Adrenal gland (tissue), 12 donors: ENCODE results near the gene NT5M. TPM values are rescaled to one million over a fixed set of nuclear protein-coding genes. Genes with fewer than 3 reads are reported as not detected.

Experiments
- DNase-seq, 7 donors: peaks; one replicate each; pipeline ENCODE4 v3.0.0-alpha.2; 2019 to 2020
- H3K27ac ChIP-seq, 5 donors: fragments of 200-600 bp; sonication (generic) in 4 of 5; 1 replicate in 3 of 5; 2 replicates in 2 of 5; pipeline versions ENCODE4 v1.5.1 to v1.8.0; 2016 to 2020; ENCODE audit warnings: mild to moderate bottlenecking in 1 of 5
- H3K27me3 ChIP-seq: fragments of 200-600 bp; 2 replicates; pipeline ENCODE4 v1.8.0; 2021
- H3K36me3 ChIP-seq, 2 donors: fragments of 200-600 bp; replicated peaks in 1 of 2; 1 replicate in 1 of 2; 2 replicates in 1 of 2; pipeline versions ENCODE4 v1.5.1 to v1.8.0; 2018 to 2022
- H3K4me1 ChIP-seq, 2 donors: fragments of 200-600 bp; replicated peaks in 1 of 2; 1 replicate in 1 of 2; 2 replicates in 1 of 2; pipeline versions ENCODE4 v1.5.1 to v1.8.0; 2018 to 2021
- H3K4me3 ChIP-seq, 4 donors: fragments of 200-600 bp; sonication (generic) in 3 of 4; one replicate each; pipeline ENCODE4 v1.5.1; 2016 to 2018
- H3K9me3 ChIP-seq, 3 donors: fragments of 200-600 bp; sonication (generic) in 1 of 3; replicated peaks in 1 of 3; 1 replicate in 2 of 3; 2 replicates in 1 of 3; pipeline versions ENCODE4 v1.5.1 to v1.8.0; 2016 to 2021
- POLR2A ChIP-seq, 2 donors: fragments of 450-650 bp; IDR thresholded peaks; one replicate each; pipeline ENCODE4 v1.6.1; 2017; ENCODE audit warnings: antibody characterized with exemption in 2 of 2, mild to moderate bottlenecking in 2 of 2, moderate library complexity in 1 of 2
- WGBS, 4 donors: extraction: QIAGEN DNeasy Blood & Tissue Kit in 2 of 4; methylation state at CpG; one replicate each; pipeline versions ENCODE4 v1.1.5 to v1.1.7; 2013 to 2017; 5-methylcytosine and 5-hydroxymethylcytosine counted together
- intact Hi-C, 2 donors: fragments of 100-400 bp; cut with DNase I; formaldehyde crosslinking; loops; one replicate each; pipeline versions ENCODE4 v1.14.1 to v1.15.0; 2022 to 2023
- polyA plus RNA-seq, 3 donors: library from polyadenylated mRNA; stranded (reverse); fragments of 200-250 nt in 2 of 3; fragments of 350-450 nt in 1 of 3; fragmentation: Illumina TruSeq in 1 of 3; extraction: RNeasy Lipid Tissue Mini Kit (QIAGEN cat#74804) in 1 of 3; gene quantifications; one replicate each; pipeline ENCODE4 v1.2.3, GENCODE V29; 2013 to 2014
- total RNA-seq, 9 donors: library from RNA; depleted of rRNA in 4 of 9; stranded (reverse); fragments of >200 nt in 4 of 9; fragments of 120-200 nt in 1 of 9; fragmentation: NEBNext Ultra II Directional in 1 of 9; extraction: Animal tissue kit (Norgen Biotek cat#: 25700) in 1 of 9; gene quantifications; one replicate each; pipeline versions ENCODE4 v1.1.0 to v1.2.4, GENCODE V29; 2013 to 2023
- TF ChIP-seq, protein P1 (sequence below), 6 experiments: fragments of 450-650 bp in 4 of 6; fragments of 200-600 bp in 2 of 6; sonication (generic) in 1 of 6; IDR thresholded peaks; 1 replicate in 5 of 6; 2 replicates in 1 of 6; pipeline versions ENCODE4 v1.5.1 to v1.8.0; 2016 to 2021; ENCODE audit warnings: antibody characterized with exemption in 6 of 6, mild to moderate bottlenecking in 2 of 6, moderate library complexity in 1 of 6
- donor health status: healthy with polysubstance abuse.
- donor health status: Bipolar disorder and iron deficiency.
- donor health status: DM: yes; HTN: yes; CAD: no.
- donor health status: DM: no; HTN: no; CAD: no.
- donor health status: DM: no; HTN: no; CAD: no.
- donor health status: DM: yes; HTN: yes; CAD: no.

NT5M gene
- total and polyA plus RNA-seq, 12 donors = 0.40 to 4.8 (median 1.7) TPM

DNA sequence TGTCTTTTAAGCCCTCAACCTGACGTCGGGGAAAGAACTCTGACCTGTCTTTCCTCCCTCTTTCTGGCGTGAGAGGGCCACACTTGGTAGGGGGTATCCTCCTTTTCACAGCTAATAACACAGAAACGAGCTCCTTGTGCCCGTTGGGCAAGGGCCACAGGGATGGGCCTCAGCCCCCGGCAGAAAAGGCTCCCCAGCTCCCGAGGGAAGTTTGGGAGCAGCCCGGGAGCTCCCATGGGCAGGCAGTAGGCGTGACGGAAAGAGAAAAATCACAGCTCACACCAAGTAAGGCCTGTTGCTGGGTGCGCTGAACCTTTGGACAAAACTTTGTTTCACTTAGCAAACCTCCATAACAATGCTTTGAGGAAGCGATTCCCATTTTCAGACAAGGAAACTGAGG lies 90.8 kb downstream of the NT5M start:
- DNase-seq = no peak
- Histone ChIP-seq H3K27ac (no peak overlapping the region), H3K4me3 (no peak overlapping the region), H3K9me3 (no peaks in the 10 kb centered on the region), H3K36me3 (no peaks in the 10 kb centered on the region), H3K27me3 (no peaks in the 10 kb centered on the region), H3K4me1 (peaks cover 0 to 6% of the 10 kb centered on the region in 2 donors)
- WGBS, 4 donors = 76 to 86% (median 82%) methylated on average over 9 to 12 of the region's 12 CpGs
- TF ChIP-seq, protein P1, sequence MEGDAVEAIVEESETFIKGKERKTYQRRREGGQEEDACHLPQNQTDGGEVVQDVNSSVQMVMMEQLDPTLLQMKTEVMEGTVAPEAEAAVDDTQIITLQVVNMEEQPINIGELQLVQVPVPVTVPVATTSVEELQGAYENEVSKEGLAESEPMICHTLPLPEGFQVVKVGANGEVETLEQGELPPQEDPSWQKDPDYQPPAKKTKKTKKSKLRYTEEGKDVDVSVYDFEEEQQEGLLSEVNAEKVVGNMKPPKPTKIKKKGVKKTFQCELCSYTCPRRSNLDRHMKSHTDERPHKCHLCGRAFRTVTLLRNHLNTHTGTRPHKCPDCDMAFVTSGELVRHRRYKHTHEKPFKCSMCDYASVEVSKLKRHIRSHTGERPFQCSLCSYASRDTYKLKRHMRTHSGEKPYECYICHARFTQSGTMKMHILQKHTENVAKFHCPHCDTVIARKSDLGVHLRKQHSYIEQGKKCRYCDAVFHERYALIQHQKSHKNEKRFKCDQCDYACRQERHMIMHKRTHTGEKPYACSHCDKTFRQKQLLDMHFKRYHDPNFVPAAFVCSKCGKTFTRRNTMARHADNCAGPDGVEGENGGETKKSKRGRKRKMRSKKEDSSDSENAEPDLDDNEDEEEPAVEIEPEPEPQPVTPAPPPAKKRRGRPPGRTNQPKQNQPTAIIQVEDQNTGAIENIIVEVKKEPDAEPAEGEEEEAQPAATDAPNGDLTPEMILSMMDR (IDR thresholded peaks at IDR 0.05) = no peak
- TF ChIP-seq POLR2A (IDR thresholded peaks at IDR 0.05) = no peak
- intact Hi-C loops = no loop called here

DNA sequence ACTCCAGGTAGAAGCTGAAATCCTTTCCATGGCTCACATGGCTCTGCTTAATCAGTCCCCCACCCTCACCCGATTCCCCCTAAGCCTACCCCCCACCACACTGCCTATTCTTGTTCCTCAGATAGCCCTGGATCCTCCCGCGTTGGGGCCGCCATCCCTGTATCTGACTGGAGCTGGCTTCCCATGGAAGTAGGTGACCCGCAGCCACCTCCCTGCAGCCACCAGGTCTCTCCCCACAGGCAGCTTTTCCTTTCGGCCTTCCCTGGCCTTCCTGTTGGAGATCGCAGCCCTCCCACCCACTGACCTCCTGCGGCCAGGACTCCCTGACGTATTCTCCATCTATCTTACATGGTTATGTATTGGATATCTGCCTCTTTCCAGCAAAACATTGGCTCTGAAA lies 91.3 kb downstream of the NT5M start:
- no peak for DNase-seq
- intact Hi-C loops = no loop called here
- 78 to 84% (median 81%) methylated on average over 9 of the region's 9 CpGs for WGBS, 4 donors
- no peak for TF ChIP-seq POLR2A (IDR thresholded peaks at IDR 0.05)
- TF ChIP-seq, protein P1 (IDR thresholded peaks at IDR 0.05) = no peak
- Histone ChIP-seq H3K4me1 (peaks cover 0 to 6% of the 10 kb centered on the region in 2 donors), H3K9me3 (no peaks in the 10 kb centered on the region), H3K36me3 (no peaks in the 10 kb centered on the region), H3K4me3 (no peak overlapping the region), H3K27ac (no peak overlapping the region), H3K27me3 (no peaks in the 10 kb centered on the region)

DNA sequence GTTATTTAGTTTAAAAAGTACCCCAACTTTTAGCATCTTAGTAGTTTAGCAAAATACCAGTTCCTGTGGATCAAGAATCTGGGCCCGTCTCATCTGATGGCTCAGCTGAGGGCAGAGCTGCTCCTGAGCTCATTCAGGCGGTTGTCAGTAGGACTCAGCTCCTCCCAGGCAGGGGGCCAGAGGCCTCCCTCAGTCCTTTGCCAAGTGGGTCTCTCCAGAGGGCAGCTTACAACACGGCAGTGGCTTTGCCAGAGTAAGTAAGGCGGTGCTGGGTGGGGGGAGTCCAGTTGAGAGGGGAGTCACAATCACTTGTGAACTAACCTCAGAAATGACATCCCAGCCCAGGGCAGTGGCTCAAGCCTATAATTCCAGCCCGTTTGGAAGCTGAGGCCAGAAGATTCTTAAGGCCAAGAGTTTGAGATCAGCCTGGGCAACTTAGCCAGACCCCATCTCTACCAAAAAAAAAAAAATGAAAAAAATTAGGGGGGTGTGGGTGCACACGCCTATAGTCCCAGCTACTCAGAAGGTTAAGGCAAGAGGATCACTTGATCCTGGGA lies 92.2 kb downstream of the NT5M start:
- H3K4me3 ChIP-seq = no peak overlapping the region
- H3K27me3 ChIP-seq = no peaks in the 10 kb centered on the region
- no peaks in the 10 kb centered on the region for H3K36me3 ChIP-seq
- no peak for TF ChIP-seq POLR2A (IDR thresholded peaks at IDR 0.05)
- TF ChIP-seq, protein P1 (IDR thresholded peaks at IDR 0.05) = no peak
- peaks cover 0 to 6% of the 10 kb centered on the region in 2 donors for H3K4me1 ChIP-seq
- no peak for DNase-seq
- intact Hi-C loops = no loop called here
- WGBS, 4 donors = 78 to 88% (median 81%) methylated on average over 4 to 6 of the region's 6 CpGs
- no peaks in the 10 kb centered on the region for H3K9me3 ChIP-seq
- no peak overlapping the region for H3K27ac ChIP-seq

DNA sequence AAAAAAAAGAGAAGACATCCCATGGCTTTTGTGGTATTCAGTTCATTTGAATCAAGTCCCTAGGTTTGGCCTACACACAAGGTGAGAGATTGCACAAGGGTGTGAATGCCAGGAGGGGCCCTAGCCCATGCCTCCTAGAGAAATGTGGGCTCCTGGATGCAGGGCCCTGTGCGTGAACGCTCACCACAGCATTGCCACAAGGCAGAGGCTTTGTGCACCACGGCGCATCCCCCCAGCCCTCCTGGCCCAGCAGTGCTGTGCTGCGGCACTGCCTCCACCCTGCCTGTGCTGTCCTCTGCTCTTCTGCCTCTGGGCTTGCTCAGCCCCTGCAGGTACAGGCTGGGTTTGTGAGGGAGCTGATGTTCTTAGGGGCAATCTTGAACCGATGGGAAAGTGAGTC lies 92.7 kb downstream of the NT5M start:
- DNase-seq = no peak
- no peaks in the 10 kb centered on the region for H3K27me3 ChIP-seq
- no peak overlapping the region for H3K27ac ChIP-seq
- H3K4me1 ChIP-seq = peaks cover 0 to 6% of the 10 kb centered on the region in 2 donors
- WGBS, 4 donors = 94 to 96% (median 95%) methylated on average over 3 to 6 of the region's 6 CpGs
- TF ChIP-seq, protein P1 (IDR thresholded peaks at IDR 0.05) = no peak
- TF ChIP-seq POLR2A (IDR thresholded peaks at IDR 0.05) = no peak
- no peaks in the 10 kb centered on the region for H3K9me3 ChIP-seq
- no peaks in the 10 kb centered on the region for H3K36me3 ChIP-seq
- intact Hi-C loops = no loop called here
- no peak overlapping the region for H3K4me3 ChIP-seq

Other genes with a start within 250 kb of the NT5M start
- 10 to 100 TPM in 1 of 9 donors, 1 to 10 TPM in 8; 1.9 to 14.2 (median 3.3) TPM for gene PLD6, start 97.0 kb upstream of the NT5M start, total RNA-seq
- gene PLD6, start 97.0 kb upstream of the NT5M start, polyA plus RNA-seq = 1 to 10 TPM; 3.1 to 5.1 (median 3.1) TPM
- gene FLCN, start 66.2 kb upstream of the NT5M start, total RNA-seq = 100 to 1,000 TPM in 1 of 9 donors, 10 to 100 TPM in 8; 16.4 to 101 (median 34.3) TPM
- gene FLCN, start 66.2 kb upstream of the NT5M start, polyA plus RNA-seq = 10 to 100 TPM; 10.2 to 45.5 (median 11.9) TPM
- gene COPS3, start 22.1 kb upstream of the NT5M start, total RNA-seq = 10 to 100 TPM; 39.4 to 83.5 (median 53.6) TPM
- 100 to 1,000 TPM in 1 of 3 donors, 10 to 100 TPM in 2; 18.7 to 140 (median 27.2) TPM for gene COPS3, start 22.1 kb upstream of the NT5M start, polyA plus RNA-seq
- 10 to 100 TPM in 8 of 9 donors, 1 to 10 TPM in 1; 8.2 to 41.2 (median 20.3) TPM for gene MED9, start 173.6 kb downstream of the NT5M start, total RNA-seq
- gene MED9, start 173.6 kb downstream of the NT5M start, polyA plus RNA-seq = 10 to 100 TPM; 12.3 to 14.9 (median 14.7) TPM
- 100 to 1,000 TPM in 1 of 9 donors, 10 to 100 TPM in 6, 1 to 10 TPM in 2; 4.5 to 134 (median 22.3) TPM for gene RASD1, start 193.0 kb downstream of the NT5M start, total RNA-seq
- 10 to 100 TPM in 2 of 3 donors, 1 to 10 TPM in 1; 7.5 to 56.7 (median 14.4) TPM for gene RASD1, start 193.0 kb downstream of the NT5M start, polyA plus RNA-seq